PC-9 (cell line): ENCODE measurements around the gene HOXC9.

Source experiments
- CTCF ChIP-seq: fragments of 200-600 bp; sonication (generic); conservative IDR thresholded peaks from 2 replicates; pipeline ENCODE4 v1.6.1; 2017; ENCODE audit warnings: mixed run types, antibody characterized with exemption, mild to moderate bottlenecking, moderate library complexity
- EZH2 ChIP-seq: fragments of 200-600 bp; sonication (generic); IDR thresholded peaks from 2 replicates; pipeline ENCODE4 v1.8.0; 2017; ENCODE audit warnings: antibody characterized with exemption, low read depth

GRCh38 chr12:53991077-53991460 lies 8.9 kb upstream of the HOXC9 start:
- no peak for TF ChIP-seq CTCF
- no peak for TF ChIP-seq EZH2
